ENCODE results near the gene CTSL.

- TF ChIP-seq CREB1 (IDR thresholded peaks at IDR 0.05) (no peak), CREB1 (CRISPR knock-in tag; IDR thresholded peaks at IDR 0.05) (no peak), ZNF564 (CRISPR knock-in tag; IDR thresholded peaks at IDR 0.05) (no peak), SIN3A (IDR thresholded peaks at IDR 0.05; ENCODE audit: borderline replicate concordance, low read depth, low read length) (no peak), GABPA (IDR thresholded peaks at IDR 0.05; ENCODE audit: low read depth, low read length) (no peak), GABPA (CRISPR knock-in tag; IDR thresholded peaks at IDR 0.05; ENCODE audit: low read depth) (no peak), ZNF468 (CRISPR knock-in tag; IDR thresholded peaks at IDR 0.05) (no peak), RAD21 (CRISPR knock-in tag; IDR thresholded peaks at IDR 0.05) (no peak), ATF2 (CRISPR knock-in tag; IDR thresholded peaks at IDR 0.05) (no peak), KLF15 (CRISPR knock-in tag; IDR thresholded peaks at IDR 0.05; ENCODE audit: borderline replicate concordance) (no peak), ZNF609 (CRISPR knock-in tag; IDR thresholded peaks at IDR 0.05; ENCODE audit: borderline replicate concordance) (no peak), ZBTB8A (CRISPR knock-in tag; IDR thresholded peaks at IDR 0.05; ENCODE audit: borderline replicate concordance, low read depth) (no peak)
- TF ChIP-seq, protein P1, sequence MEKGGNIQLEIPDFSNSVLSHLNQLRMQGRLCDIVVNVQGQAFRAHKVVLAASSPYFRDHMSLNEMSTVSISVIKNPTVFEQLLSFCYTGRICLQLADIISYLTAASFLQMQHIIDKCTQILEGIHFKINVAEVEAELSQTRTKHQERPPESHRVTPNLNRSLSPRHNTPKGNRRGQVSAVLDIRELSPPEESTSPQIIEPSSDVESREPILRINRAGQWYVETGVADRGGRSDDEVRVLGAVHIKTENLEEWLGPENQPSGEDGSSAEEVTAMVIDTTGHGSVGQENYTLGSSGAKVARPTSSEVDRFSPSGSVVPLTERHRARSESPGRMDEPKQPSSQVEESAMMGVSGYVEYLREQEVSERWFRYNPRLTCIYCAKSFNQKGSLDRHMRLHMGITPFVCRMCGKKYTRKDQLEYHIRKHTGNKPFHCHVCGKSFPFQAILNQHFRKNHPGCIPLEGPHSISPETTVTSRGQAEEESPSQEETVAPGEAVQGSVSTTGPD (CRISPR knock-in tag; IDR thresholded peaks at IDR 0.05): no peak
- TF ChIP-seq, protein P2, sequence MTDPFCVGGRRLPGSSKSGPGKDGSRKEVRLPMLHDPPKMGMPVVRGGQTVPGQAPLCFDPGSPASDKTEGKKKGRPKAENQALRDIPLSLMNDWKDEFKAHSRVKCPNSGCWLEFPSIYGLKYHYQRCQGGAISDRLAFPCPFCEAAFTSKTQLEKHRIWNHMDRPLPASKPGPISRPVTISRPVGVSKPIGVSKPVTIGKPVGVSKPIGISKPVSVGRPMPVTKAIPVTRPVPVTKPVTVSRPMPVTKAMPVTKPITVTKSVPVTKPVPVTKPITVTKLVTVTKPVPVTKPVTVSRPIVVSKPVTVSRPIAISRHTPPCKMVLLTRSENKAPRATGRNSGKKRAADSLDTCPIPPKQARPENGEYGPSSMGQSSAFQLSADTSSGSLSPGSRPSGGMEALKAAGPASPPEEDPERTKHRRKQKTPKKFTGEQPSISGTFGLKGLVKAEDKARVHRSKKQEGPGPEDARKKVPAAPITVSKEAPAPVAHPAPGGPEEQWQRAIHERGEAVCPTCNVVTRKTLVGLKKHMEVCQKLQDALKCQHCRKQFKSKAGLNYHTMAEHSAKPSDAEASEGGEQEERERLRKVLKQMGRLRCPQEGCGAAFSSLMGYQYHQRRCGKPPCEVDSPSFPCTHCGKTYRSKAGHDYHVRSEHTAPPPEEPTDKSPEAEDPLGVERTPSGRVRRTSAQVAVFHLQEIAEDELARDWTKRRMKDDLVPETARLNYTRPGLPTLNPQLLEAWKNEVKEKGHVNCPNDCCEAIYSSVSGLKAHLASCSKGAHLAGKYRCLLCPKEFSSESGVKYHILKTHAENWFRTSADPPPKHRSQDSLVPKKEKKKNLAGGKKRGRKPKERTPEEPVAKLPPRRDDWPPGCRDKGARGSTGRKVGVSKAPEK (CRISPR knock-in tag; IDR thresholded peaks at IDR 0.05; ENCODE audit: borderline replicate concordance): no peak
These were observed 5.7 kb upstream of the CTSL start for GRCh38 chr9:87720173-87720572.
